ENCODE results near the gene PPIH. TPM values are rescaled to one million over a fixed set of nuclear protein-coding genes. Genes with fewer than 3 reads are reported as not detected.
A peak's percentile ranks its signal among the peaks of the same experiment; 100 is the strongest.
"Not testable (repeated sequence)": the region's sequence is repeated elsewhere in the genome, so short reads cannot be mapped to it uniquely, and the experiment has no call there.

The PPIH gene
- total RNA-seq, 2 experiments from 2014 or later, result 29.4 to 32.6 TPM

- DNase-seq (peak in 6 of 14 experiments; percentile 2 to 63 (median 32)), ATAC-seq (ENCODE audit: poor library complexity) (peak; percentile 14)
- Histone ChIP-seq H3K4me3 (ENCODE audit: low read length) (peak overlapping the region; percentile 80), H3K36me3 (ENCODE audit: insufficient read depth, low read length) (peaks cover 12% of the 10 kb centered on the region), H3K9me3 (ENCODE audit: control insufficient read depth in 1 of 2, insufficient read depth in 1 of 2, low read length in 2 of 2) (no peaks in the 10 kb centered on the region), H3K27me3 (ENCODE audit: control insufficient read depth in 1 of 2, insufficient read depth in 2 of 2, low read length in 2 of 2) (no peaks in the 10 kb centered on the region), H3K27ac (ENCODE audit: low read depth in 1 of 2, low read length in 2 of 2) (peak overlapping the region; percentile 83 to 87), H3K4me1 (ENCODE audit: insufficient read depth, low read length) (peaks cover 28% of the 10 kb centered on the region)
- peak overlapping the region; percentile 94 for H3K27ac Mint-ChIP-seq
- H3K36me3 Mint-ChIP-seq (ENCODE audit: low read depth), result peaks cover 38% of the 10 kb centered on the region
- no peaks in the 10 kb centered on the region for H3K27me3 Mint-ChIP-seq
- no peaks in the 10 kb centered on the region for H3K9me3 Mint-ChIP-seq
- ChIA-PET CTCF (interaction anchor here (0.7 to 4.7 kb wide), 2 partner anchors 14 to 24 kb away, joined by 3 to 21 read pairs; partner anchors contain the start of gene PPIH), POLR2A (interaction anchor here (0.9 to 5.1 kb wide), 12 partner anchors 10 to 361 kb away, joined by 3 to 171 read pairs (median 12); partner anchors contain the start of genes C1orf50, CCDC30, ERMAP and P3H1)
- no peak for TF ChIP-seq CTCF (IDR thresholded peaks at IDR 0.05)
- H3K4me1 Mint-ChIP-seq (ENCODE audit: low read depth), result peaks cover 42% of the 10 kb centered on the region
- H3K4me3 Mint-ChIP-seq, result peak overlapping the region; percentile 100
- intact Hi-C loops (cut with DNase I, micrococcal nuclease), result loop anchor here (1.0 to 10.0 kb wide), 8 partner anchors 22 to 1316 kb away; partner anchors contain the start of genes FOXJ3 (in 2 of the 2), CFAP57 (in 1 of the 2), EBNA1BP2 (in 1 of the 2) and FOXO6 (in 1 of the 2)
Observed at GRCh38 chr1:42680921-42681683, 22.9 kb downstream of the PPIH start.

- Mint-ChIP-seq H3K36me3 (ENCODE audit: low read depth) (peaks cover 38% of the 10 kb centered on the region), H3K27ac (peak within 1 kb of the TSS; percentile 94), H3K4me1 (ENCODE audit: low read depth) (peaks cover 50% of the 10 kb centered on the region), H3K9me3 (no peaks in the 10 kb centered on the region), H3K27me3 (no peaks in the 10 kb centered on the region), H3K4me3 (peak within 1 kb of the TSS; percentile 100)
- CTCF ChIA-PET, result interaction anchor here (4.7 kb wide), 1 partner anchor 25 kb away, joined by 21 read pairs; the partner anchor contains the start of gene PPIH
- Histone ChIP-seq H3K27ac (ENCODE audit: low read depth in 1 of 2, low read length in 2 of 2) (peak within 1 kb of the TSS; percentile 83 to 87), H3K27me3 (ENCODE audit: control insufficient read depth in 1 of 2, insufficient read depth in 2 of 2, low read length in 2 of 2) (no peaks in the 10 kb centered on the region), H3K4me3 (ENCODE audit: low read length) (peak within 1 kb of the TSS; percentile 80), H3K4me1 (ENCODE audit: insufficient read depth, low read length) (peaks cover 36% of the 10 kb centered on the region), H3K36me3 (ENCODE audit: insufficient read depth, low read length) (peaks cover 14% of the 10 kb centered on the region), H3K9me3 (ENCODE audit: control insufficient read depth in 1 of 2, insufficient read depth in 1 of 2, low read length in 2 of 2) (no peaks in the 10 kb centered on the region)
- intact Hi-C loops (cut with DNase I, micrococcal nuclease), result loop anchor here (1.0 to 10.0 kb wide), 12 partner anchors 23 to 1317 kb away; partner anchors contain the start of genes FOXJ3 (in 2 of the 2), PPCS (in 2 of the 2), ZMYND12 (in 2 of the 2) and C1orf50 (in 1 of the 2)
- no peak for TF ChIP-seq CTCF (IDR thresholded peaks at IDR 0.05)
- DNase-seq, result peak; percentile 89 to 99 (median 93)
- POLR2A ChIA-PET, result interaction anchor here (0.6 to 5.1 kb wide), 26 partner anchors 7 to 1990 kb away, joined by 3 to 171 read pairs (median 5); partner anchors contain the start of genes C1orf50, CCDC30, ERMAP and KDM4A
- peak; percentile 90 for ATAC-seq (ENCODE audit: poor library complexity)
Observed at GRCh38 chr1:42681741-42682483, 23.7 kb downstream of the PPIH start, which contains the start of gene YBX1. Gene YBX1, plus strand, starts transcription at chr1:42682418. Its CDS starts 148 bp downstream, at chr1:42682566.

GRCh38 chr1:42682484-42682738 lies 24.2 kb downstream of the PPIH start:
- not testable (repeated sequence) for H3K27me3 ChIP-seq (ENCODE audit: control insufficient read depth in 1 of 2, insufficient read depth in 2 of 2, low read length in 2 of 2); H3K9me3 ChIP-seq (ENCODE audit: control insufficient read depth in 1 of 2, insufficient read depth in 1 of 2, low read length in 2 of 2); H3K9me3 Mint-ChIP-seq; H3K27me3 Mint-ChIP-seq; DNase-seq
- Mint-ChIP-seq H3K27ac (peak overlapping the region; percentile 94), H3K36me3 (ENCODE audit: low read depth) (peaks cover 43% of the 10 kb centered on the region), H3K4me3 (peak overlapping the region; percentile 100), H3K4me1 (ENCODE audit: low read depth) (peaks cover 55% of the 10 kb centered on the region)
- H3K27ac ChIP-seq (ENCODE audit: low read depth in 1 of 2, low read length in 2 of 2), result peak overlapping the region; percentile 12 to 83
- H3K4me3 ChIP-seq (ENCODE audit: low read length), result peak overlapping the region; percentile 80
- intact Hi-C loops (cut with DNase I, micrococcal nuclease), result loop anchor here (1.0 to 10.0 kb wide), 11 partner anchors 24 to 1318 kb away; partner anchors contain the start of genes FOXJ3 (in 2 of the 2), PPCS (in 2 of the 2), ZMYND12 (in 2 of the 2) and C1orf50 (in 1 of the 2)
- POLR2A ChIA-PET, result interaction anchor here (0.6 to 5.1 kb wide), 26 partner anchors 8 to 1991 kb away, joined by 3 to 171 read pairs (median 5); partner anchors contain the start of genes C1orf50, CCDC30, ERMAP and KDM4A
- ATAC-seq (ENCODE audit: poor library complexity), result peak; percentile 9
- H3K36me3 ChIP-seq (ENCODE audit: insufficient read depth, low read length), result peaks cover 14% of the 10 kb centered on the region
- CTCF ChIA-PET, result interaction anchor here (4.7 kb wide), 1 partner anchor 25 kb away, joined by 21 read pairs; the partner anchor contains the start of gene PPIH
- peaks cover 41% of the 10 kb centered on the region for H3K4me1 ChIP-seq (ENCODE audit: insufficient read depth, low read length)
